ENCODE results near the gene LCLAT1.
"Not testable (repeated sequence)": the region's sequence is repeated elsewhere in the genome, so short reads cannot be mapped to it uniquely, and the experiment has no call there.

Gene LCLAT1

DNA sequence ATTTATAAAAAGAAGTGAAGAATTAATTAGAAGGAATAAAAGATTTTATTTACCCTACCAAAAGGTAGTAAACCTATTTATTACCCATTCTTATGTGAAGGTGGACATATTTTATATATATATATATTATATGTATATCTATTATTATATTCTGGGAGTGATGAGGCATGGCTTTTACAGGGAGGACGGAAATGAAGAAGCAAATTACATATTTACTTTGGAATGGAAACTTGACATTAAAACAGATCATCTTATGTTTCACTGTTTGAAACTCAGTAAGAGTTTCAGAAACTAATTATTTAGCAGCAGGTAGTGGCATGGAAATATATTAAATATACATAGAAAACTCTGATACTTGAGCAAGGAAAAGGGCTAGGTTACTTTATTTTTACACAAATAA lies 143.4 kb downstream of the LCLAT1 start:
- DNase-seq (ENCODE audit: low read depth in 2 of 2) = no peak

DNA sequence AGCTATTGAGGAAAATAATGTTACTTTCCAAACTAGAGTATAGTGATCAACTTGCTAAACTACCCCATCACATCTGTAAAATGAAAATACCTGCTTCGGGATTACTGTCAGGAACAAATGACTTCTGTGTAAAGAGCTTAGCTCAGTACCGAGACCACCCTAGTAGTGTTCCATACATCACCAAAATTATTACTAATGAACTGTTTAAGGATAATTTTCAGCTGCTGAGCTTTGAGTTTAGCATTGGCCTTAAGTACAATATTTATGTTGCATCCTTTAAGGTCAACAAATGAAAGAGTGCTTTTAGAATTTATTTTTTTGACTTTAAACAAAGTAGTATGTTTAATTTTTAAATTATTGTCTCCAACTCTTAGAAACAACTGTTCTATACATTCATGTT lies 144.1 kb downstream of the LCLAT1 start:
- DNase-seq (ENCODE audit: low read depth in 2 of 2) = no peak

DNA sequence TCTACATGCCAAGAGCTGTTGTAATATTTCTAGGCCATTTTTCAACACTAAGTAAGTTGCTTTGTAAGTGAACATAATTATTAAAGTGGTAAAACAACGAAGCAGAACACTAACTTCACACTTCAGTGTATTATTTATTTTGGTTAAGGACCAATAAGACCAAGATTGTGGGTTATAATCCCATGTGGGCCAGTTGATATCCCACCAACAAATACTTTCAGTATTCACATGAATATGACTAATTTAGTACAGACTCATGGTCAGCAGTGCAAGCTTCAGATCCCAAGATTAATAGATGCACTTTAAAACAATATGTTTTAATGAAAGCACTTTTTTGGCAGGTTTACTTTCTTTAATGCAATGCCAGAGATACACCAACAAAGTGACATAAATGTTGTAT lies 154.3 kb downstream of the LCLAT1 start:
- DNase-seq (ENCODE audit: low read depth in 2 of 2) = no peak

DNA sequence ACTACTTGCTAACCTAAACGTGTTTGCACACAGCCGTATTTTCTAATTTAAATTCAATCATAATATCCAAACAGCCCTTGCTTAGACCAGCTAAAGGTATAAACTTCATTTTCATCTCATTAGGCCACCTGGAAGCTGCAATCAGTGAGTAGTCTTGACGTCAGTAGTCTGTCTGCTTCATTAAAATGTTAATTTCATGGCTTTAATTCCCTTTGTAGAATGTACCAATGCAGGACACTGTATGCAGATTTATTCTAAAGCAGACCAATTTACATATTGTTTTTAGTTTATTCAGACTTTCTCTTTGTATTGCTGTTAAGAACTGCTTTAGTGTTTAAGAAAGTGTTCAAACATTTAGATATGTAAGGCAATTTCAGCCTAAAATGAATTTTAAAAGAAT lies 158.2 kb downstream of the LCLAT1 start:
- DNase-seq (ENCODE audit: low read depth in 2 of 2) = no peak

DNA sequence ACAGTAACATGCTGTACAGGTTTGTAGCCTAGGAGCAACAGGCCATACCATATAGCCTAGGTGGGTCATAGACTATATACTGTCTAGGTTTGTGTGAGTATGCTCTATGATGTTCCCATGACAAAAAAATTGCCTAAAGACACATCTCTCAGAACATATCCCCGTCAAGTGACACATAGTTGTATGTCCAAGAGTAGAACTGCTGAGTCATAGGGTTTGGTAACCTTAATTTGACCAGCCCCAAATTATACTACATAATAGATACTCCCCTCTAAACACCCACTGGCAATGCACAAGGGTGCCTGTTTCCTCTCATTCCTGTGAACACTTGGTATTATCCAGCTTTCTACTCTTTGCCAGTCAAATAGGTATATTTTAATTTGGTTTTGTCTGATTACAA lies 161.6 kb downstream of the LCLAT1 start:
- DNase-seq (ENCODE audit: low read depth in 2 of 2) = no peak

DNA sequence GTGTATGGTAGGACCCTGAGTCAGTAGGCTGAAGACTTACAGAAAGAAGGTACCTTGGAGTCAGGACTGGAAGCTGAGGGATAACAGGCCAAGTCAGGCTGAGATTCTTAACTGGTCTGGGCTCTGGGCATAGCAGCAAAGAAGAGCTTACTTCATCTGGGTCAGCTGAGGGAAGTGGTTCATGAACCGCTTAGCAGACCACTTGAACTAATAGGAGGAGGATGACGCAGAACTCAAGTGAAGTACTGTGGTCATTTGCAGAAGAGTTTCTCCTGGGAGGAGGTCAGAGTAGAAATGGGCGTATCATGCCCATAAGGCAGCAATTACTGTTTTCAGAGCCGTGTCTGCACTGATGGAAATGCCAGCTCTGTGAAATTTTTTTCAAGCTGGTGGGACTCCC lies 164.5 kb downstream of the LCLAT1 start:
- DNase-seq (ENCODE audit: low read depth in 2 of 2) = no peak

DNA sequence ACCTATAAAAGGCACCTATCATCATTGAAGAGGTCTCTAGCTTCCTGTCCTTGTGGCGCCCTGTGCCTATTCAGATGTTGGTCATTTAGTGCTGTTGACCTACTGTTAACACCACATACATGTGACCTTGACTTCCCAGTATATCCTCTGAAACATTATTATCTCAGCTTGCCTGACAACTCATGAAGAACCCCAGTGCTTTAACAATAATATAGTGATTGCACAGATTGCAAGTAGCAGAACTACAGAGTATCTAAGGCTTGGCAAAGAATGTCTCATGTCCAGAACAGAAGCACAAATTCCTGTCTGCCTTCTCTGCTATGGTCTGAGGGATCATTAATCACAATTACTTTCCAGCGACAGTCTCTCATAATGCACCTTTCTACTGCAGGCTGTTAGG lies 165.3 kb downstream of the LCLAT1 start:
- no peak for DNase-seq (ENCODE audit: low read depth in 2 of 2)

DNA sequence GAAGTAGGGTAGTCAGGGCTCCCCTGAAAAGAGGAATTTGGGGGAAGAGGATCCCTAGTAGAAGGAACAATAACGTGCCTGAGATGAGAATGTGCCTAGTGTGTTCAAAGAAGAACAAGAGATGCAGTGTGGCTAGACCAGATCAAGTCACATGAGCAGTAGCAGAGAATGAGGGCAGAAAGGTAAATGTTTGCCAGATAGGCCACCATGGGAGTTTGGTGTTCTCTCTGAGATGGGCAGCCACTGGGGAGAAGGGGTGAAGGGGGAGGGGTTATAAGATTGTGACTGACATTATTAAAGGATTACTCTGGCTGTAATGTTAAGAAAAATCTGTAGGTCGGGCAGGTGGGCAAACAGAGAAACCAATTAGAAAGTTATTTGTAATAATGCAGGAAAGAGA lies 166.0 kb downstream of the LCLAT1 start:
- no peak for DNase-seq (ENCODE audit: low read depth in 2 of 2)

DNA sequence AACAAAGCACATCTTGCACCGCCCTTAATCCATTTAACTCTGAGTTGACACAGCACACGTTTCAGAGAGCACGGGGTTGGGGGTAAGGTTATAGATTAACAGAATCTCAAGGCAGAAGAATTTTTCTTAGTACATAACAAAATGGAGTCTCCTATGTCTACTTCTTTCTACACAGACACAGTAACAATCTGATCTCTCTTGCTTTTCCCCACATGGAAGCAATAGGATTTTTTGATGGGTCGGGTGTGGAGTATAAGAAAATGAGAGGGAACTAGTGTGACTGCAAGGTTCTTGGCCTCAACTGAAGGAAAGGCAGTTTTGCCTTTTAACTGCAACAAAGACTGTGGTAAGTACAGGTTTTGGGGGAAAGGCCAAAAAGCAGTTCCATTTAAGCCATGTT lies 167.2 kb downstream of the LCLAT1 start:
- DNase-seq (ENCODE audit: low read depth in 2 of 2) = not testable (repeated sequence)

DNA sequence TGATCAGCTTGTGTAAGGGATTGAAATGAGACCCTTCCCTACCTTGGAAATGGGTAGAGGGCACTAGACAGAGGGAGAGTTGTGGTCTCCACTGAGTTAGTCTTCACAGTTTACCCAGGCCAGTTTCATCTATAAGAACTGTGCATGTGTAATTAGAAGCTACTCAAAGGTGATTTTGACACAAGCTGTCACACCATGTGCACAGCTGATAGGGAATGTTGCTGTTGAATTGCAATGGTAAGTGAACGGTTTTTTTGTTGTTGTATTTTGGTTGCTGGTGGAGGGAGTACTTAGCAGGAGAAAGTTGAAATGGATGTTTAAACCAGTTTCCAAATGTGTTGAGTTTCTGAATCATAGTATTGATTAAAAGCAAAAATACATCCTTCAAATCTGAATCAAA lies 168.9 kb downstream of the LCLAT1 start:
- no peak for DNase-seq (ENCODE audit: low read depth in 2 of 2)

DNA sequence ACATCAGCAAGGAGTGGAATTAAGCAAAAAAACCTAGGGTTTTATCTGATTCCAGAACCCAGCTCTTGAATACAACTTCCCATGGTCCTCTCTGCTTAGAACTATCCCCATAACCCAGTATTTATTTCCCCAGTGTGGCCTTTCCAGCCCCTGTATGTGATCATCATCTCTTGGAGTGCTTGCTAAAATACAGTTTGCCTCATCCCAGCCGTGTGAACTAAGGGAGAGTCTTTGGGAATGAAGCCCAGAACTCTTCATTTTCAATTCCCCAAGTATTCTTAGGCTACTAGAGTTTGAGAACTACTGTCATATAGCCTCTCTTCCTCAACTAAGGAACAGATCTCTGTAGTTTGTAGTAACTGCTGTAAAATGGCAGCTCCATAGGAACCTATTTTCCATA lies 173.1 kb downstream of the LCLAT1 start:
- DNase-seq (ENCODE audit: low read depth in 2 of 2) = no peak

DNA sequence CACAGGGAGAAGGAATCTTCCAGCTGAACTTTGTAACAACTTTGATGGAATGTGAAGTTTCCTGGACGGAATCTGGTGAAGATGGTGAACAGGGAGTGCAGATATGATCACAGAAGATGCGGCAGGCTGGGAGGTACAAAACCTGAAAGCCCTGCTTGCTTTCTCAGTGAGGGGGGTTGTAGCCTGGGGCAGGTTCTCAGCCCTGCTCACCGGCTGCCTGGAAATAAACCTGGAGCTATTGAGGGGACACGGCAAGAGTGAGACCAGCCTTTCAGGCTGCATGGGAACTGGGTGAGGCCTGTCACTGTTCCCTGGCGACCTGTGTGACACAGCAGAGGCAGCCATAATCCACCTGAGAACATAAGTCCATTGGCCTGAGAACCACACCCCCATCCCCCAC lies 174.8 kb downstream of the LCLAT1 start:
- DNase-seq (ENCODE audit: low read depth in 2 of 2) = no peak

DNA sequence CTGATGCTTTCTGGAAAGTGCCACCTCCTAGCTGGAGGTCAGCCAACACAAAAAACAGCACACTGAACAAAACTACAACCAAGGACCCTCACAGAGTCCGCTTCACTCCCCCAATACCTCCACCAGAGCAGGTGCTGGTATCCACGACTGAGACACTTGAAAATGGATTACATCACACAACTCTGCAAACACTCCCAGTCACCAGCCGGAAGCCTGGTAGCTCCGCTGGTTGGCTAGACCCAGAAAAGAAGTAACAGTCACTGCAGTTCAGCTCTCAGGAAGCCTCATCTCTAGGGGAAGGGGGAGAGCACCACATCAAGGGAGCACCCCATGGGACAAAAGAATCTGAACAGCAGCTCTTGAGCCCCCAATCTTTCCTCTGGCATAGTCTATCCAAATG lies 175.4 kb downstream of the LCLAT1 start:
- no peak for DNase-seq (ENCODE audit: low read depth in 2 of 2)

DNA sequence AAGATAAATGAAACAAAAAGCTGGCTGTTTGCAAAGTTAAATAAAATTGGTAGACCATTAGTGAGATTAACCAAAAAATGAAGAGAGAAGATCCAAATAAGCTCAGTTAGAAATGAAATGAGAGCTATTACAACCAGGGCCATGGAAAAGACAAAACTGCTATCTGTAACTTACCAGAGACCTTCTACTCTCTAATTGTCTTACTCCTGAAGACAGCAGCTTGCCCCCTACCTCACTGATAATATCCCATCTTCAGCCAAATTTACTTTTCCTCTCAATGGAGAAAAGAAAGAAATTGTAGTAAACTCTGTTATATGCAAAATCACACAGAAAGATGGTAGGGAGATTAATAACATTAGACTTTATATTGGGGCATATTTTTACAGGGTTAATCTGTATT lies 178.2 kb downstream of the LCLAT1 start:
- no peak for DNase-seq (ENCODE audit: low read depth in 2 of 2)

DNA sequence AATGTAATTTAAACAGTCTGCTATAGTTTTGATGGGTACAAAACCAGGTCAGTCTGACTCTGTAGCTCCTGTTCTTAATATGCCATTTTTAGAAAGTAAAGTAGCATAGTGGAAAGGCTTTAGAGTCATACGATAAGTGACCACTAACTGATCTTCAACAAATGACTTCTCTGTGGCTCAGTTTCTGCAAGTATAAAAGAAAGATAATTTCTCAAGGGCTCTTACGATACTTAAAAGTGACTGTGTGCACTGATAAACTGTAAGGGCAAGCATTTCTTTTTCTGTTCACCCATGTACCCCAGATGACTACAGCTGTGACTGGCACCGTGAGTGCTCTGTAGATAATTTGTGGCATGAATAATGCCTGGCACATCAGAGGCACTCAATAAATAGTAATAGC lies 178.7 kb downstream of the LCLAT1 start:
- no peak for DNase-seq (ENCODE audit: low read depth in 2 of 2)

DNA sequence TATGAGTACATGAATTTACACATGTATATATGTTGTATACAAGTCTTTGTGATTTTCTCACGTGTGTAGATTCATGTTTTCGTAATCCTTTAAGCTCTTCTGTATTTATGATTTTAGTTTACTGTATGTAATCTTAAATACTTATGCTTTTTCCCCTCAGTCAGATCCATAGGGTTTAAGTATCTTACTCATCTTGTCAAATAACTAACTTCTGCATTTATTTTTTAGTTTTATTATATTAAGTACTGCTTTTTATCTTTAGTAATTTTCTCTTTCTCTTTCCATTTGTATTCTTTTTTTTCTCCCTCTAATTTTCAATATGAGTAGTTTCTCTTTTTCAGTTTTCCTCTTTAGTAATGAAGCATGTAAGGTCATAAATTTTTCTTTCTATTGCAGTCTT lies 179.4 kb downstream of the LCLAT1 start:
- no peak for DNase-seq (ENCODE audit: low read depth in 2 of 2)

DNA sequence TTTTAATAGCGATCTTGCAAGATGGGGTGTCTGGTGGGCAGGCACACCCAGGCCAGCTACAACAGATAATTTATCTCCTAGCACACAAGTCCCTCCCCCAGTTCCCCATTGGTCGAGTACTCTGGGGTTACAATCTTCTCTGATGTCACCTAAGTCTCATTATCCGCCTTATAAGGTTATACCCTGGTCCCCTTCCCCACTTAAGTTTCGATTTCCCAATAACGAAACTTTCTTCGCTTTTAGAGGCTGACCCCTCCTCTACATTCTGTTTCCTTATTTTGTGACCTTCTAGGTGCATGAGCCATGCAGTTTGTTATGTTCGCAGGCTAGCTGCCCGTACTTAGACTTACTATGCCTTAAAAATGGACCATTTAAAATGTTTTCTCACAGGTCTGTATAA lies 180.1 kb downstream of the LCLAT1 start:
- DNase-seq (ENCODE audit: low read depth in 2 of 2) = no peak

DNA sequence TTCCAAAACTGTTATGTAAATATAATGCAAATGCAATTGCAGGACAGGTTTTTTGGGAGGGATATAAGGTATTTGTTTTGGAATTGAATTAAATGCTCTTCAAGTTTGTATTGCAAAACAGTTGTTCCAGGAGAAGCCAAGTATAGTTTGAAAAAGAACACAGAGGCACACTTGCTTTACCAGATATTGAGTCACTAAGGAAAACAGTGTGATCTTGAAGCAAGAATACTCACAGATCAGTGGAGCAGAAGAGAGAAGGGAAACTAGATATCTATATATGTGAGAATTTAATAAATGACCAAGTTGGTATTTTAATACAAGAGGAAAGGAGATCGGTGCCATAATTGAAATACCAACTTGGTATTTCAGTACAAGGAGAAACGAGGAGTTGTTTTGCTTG lies 181.3 kb downstream of the LCLAT1 start:
- no peak for DNase-seq (ENCODE audit: low read depth in 2 of 2)

DNA sequence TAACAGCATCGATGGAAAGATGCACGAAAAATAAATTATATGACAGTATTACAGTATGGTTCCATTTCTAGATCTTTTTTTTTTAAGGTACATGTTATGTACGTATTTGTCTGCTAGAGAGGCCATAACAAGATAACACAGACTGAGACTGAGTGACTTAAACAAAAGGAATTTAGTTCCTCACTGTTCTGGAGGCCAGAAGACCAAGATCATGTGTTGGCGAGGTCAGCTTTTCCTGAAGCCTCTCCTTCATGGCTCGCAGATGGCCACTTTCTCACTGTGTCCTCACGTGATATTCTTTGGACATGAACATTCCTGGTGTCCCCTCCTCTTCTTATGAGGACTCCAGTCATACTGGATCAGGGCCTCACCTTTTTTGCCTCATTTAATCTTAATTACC lies 182.8 kb downstream of the LCLAT1 start:
- DNase-seq (ENCODE audit: low read depth in 2 of 2) = no peak

DNA sequence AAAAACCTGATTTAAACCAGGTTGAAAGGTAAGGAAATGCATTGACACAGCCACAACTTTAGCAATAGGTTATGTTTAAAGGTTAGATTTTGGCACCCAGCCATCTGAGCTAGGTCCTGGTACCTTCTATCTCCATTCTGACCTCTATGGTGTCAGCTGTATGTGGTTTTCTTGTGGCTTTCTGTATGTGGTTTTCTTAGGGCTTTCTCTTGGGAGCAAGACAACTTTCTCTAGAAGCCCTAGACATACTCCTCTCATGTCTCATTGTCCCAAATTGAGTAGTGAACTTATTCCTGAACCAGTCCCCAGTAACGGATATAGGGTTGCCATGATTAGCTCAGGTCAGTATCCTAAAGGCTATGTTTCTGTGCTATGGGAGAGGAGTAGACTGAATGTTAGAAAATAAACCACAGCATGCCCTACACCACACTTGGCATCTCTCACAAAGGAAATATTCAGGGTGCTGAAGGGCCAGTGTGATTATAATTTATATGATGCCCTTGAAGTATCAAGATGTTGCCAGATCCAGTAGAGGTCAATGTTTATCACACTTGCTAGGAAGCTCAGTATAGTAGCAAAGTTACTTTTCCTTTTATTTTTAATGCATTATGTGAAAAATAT lies 184.1 kb downstream of the LCLAT1 start:
- no peak for DNase-seq (ENCODE audit: low read depth in 2 of 2)

DNA sequence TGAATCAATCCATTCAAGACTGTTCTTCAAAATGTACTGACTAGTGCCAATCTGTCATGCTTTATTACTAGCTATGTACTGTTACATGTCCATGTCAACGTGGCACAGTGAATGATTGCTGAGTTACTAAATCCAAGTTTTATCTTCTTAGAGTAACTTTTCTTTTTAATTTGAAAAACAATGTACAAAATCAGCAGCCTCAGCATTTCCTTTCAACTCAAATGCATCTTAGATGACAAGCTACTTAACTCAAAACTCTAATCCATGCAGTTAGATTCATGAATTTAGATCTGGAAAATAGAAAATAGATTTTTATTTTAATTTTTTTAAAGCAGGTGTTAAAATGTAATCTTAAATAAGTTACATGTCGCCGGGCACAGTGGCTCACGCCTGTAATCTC lies 186.0 kb downstream of the LCLAT1 start:
- DNase-seq (ENCODE audit: low read depth in 2 of 2) = no peak

DNA sequence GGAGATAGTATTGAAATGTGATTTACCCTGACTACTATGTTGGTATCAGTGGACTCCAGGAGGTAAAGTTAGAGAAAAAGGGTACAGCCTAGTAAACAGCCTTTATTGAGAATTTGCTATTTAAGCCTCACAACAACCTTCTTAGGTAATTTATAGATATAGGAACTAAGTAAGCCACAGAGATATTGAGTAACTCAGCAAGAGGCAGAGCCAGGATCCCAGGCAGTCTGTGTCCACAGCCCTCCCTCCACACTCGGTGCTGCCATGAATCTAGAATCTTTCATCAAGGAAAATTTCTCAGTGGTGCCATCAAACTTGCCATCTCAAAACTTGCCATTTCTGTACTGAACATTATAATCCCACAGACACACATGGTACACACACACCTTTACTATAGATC lies 189.3 kb downstream of the LCLAT1 start:
- no peak for DNase-seq (ENCODE audit: low read depth in 2 of 2)

DNA sequence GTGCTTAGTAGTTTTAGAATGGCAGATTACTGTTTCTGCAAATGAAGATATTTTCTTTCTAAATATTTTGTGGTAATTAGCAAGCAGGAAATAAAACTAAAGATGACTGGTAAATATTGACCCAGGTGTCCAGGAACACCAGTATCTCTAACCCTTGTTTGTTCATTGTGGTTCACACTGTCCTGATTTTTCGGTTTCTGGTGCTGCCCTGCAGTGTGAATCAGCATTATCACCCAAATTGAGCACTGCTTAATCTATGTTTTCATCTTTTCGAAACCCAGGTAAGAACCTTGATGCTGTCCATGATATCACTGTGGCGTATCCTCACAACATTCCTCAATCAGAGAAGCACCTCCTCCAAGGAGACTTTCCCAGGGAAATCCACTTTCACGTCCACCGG lies 192.8 kb downstream of the LCLAT1 start:
- DNase-seq (ENCODE audit: low read depth in 2 of 2) = no peak

DNA sequence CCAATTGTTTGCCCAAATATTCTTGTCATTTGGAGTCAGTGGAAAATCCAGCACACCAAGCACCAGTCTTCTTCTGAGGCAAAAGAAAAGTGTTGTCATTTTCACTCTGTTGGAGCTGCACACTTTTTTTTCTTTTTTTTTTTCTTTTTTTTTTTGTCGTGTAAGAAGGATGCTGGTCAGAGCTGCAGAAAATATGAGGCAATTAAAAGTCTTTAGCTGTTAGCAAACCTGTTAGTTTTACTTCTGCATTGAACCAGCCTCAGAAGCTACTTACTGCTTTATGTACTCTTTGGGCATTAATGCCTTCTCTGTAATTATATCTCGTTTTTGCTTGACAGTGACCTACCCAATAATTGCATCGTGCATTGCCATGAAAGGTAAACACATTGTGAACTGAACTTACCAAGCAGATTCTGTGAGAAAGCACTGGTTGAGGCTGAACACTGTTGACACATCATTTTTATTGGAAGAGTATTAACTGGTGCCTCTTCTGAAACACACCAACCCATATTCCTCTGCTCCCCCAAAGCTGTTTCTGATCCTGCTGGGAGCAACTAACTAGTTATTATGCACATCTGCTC lies 194.8 kb downstream of the LCLAT1 start:
- no peak for DNase-seq (ENCODE audit: low read depth in 2 of 2)
